Measurements from ENCODE around the gene LDLRAD3.

- no peak for TF ChIP-seq CTCF (IDR thresholded peaks at IDR 0.05 in 8 of 11, conservative IDR thresholded peaks at IDR 0.05 in 3 of 11)
- no peak for TF ChIP-seq POLR2AphosphoS5 (IDR thresholded peaks at IDR 0.05)
- TF ChIP-seq POLR2A (IDR thresholded peaks at IDR 0.05) = no peak
Observed at GRCh38 chr11:36241497-36241896, 297.6 kb downstream of the LDLRAD3 start.

All from spleen (tissue), 7 donors.